Skeletal muscle satellite cell (primary cell): ENCODE results near the gene CAGE1.

ENCODE experiments used
- H3K27me3 ChIP-seq: 2 replicates; pipeline ENCODE4 v1.7.0; 2013; ENCODE audit warnings: low read length; ENCODE audit not compliant: control insufficient read depth, insufficient read depth
- H3K36me3 ChIP-seq: 2 replicates; pipeline ENCODE4 v1.7.0; 2013; ENCODE audit warnings: mild to moderate bottlenecking, control low read depth, low read length; ENCODE audit not compliant: insufficient read depth
- H3K4me1 ChIP-seq: 2 replicates; pipeline ENCODE4 v1.7.0; 2013; ENCODE audit warnings: low read length; ENCODE audit not compliant: control insufficient read depth, insufficient read depth
- H3K4me2 ChIP-seq: 2 replicates; pipeline ENCODE4 v1.7.0; 2013; ENCODE audit warnings: mild to moderate bottlenecking, low read length
- H3K4me3 ChIP-seq: 2 replicates; pipeline ENCODE4 v1.7.0; 2013; ENCODE audit warnings: low read length
- H3K9ac ChIP-seq: 2 replicates; pipeline ENCODE4 v1.7.0; 2013; ENCODE audit warnings: mild to moderate bottlenecking, low read depth, low read length, moderate library complexity
- H3K9me3 ChIP-seq: replicated peaks from 2 replicates; pipeline ENCODE4 v1.7.0; 2013; ENCODE audit warnings: mild to moderate bottlenecking, control low read depth, low read length

Gene CAGE1

GRCh38 chr6:7298113-7298512 is 91.4 kb downstream of the CAGE1 start:
- Histone ChIP-seq H3K4me1 (no peaks in the 10 kb centered on the region), H3K36me3 (peaks cover 84% of the 10 kb centered on the region), H3K9ac (no peak overlapping the region)

GRCh38 chr6:7296602-7297001 is 92.9 kb downstream of the CAGE1 start:
- Histone ChIP-seq H3K4me1 (no peaks in the 10 kb centered on the region), H3K9ac (no peak overlapping the region), H3K9me3 (no peaks in the 10 kb centered on the region), H3K4me3 (no peak overlapping the region), H3K4me2 (no peak overlapping the region), H3K27me3 (no peaks in the 10 kb centered on the region), H3K36me3 (peaks cover 83% of the 10 kb centered on the region)

More at GRCh38 chr6:7298113-7298512, 91.4 kb downstream of the CAGE1 start:
- Histone ChIP-seq H3K9me3 (no peaks in the 10 kb centered on the region), H3K4me3 (no peak overlapping the region), H3K27me3 (no peaks in the 10 kb centered on the region), H3K4me2 (no peak overlapping the region)

GRCh38 chr6:7295916-7296315 is 93.6 kb downstream of the CAGE1 start:
- H3K36me3 ChIP-seq: peaks cover 81% of the 10 kb centered on the region
- no peaks in the 10 kb centered on the region for H3K27me3 ChIP-seq
- no peak overlapping the region for H3K4me3 ChIP-seq
- H3K4me2 ChIP-seq: no peak overlapping the region
- no peaks in the 10 kb centered on the region for H3K4me1 ChIP-seq
- H3K9ac ChIP-seq: no peak overlapping the region
- H3K9me3 ChIP-seq: no peaks in the 10 kb centered on the region

GRCh38 chr6:7292596-7293255 is 96.8 kb downstream of the CAGE1 start:
- H3K4me1 ChIP-seq: no peaks in the 10 kb centered on the region
- no peak overlapping the region for H3K4me2 ChIP-seq
- no peaks in the 10 kb centered on the region for H3K27me3 ChIP-seq
- no peak overlapping the region for H3K4me3 ChIP-seq
- peaks cover 78% of the 10 kb centered on the region for H3K36me3 ChIP-seq
- H3K9ac ChIP-seq: no peak overlapping the region
- no peaks in the 10 kb centered on the region for H3K9me3 ChIP-seq

GRCh38 chr6:7290079-7290478 is 99.5 kb downstream of the CAGE1 start:
- Histone ChIP-seq H3K36me3 (peaks cover 75% of the 10 kb centered on the region), H3K27me3 (no peaks in the 10 kb centered on the region), H3K4me2 (no peak overlapping the region), H3K9ac (no peak overlapping the region), H3K9me3 (no peaks in the 10 kb centered on the region), H3K4me1 (no peaks in the 10 kb centered on the region), H3K4me3 (no peak overlapping the region)

GRCh38 chr6:7285416-7285815 is 104.1 kb downstream of the CAGE1 start:
- H3K4me1 ChIP-seq: no peaks in the 10 kb centered on the region
- peaks cover 58% of the 10 kb centered on the region for H3K36me3 ChIP-seq
- H3K27me3 ChIP-seq: no peaks in the 10 kb centered on the region
- no peak overlapping the region for H3K4me2 ChIP-seq
- H3K9ac ChIP-seq: no peak overlapping the region
- H3K4me3 ChIP-seq: no peak overlapping the region
- no peaks in the 10 kb centered on the region for H3K9me3 ChIP-seq

- Histone ChIP-seq H3K27me3 (no peaks in the 10 kb centered on the region), H3K4me3 (no peak overlapping the region), H3K9ac (no peak overlapping the region), H3K36me3 (peaks cover 41% of the 10 kb centered on the region), H3K4me2 (no peak overlapping the region), H3K4me1 (no peaks in the 10 kb centered on the region), H3K9me3 (no peaks in the 10 kb centered on the region)
These were observed 105.9 kb downstream of the CAGE1 start for GRCh38 chr6:7283676-7284075.

GRCh38 chr6:7282097-7282906 is 107.2 kb downstream of the CAGE1 start:
- no peaks in the 10 kb centered on the region for H3K27me3 ChIP-seq
- H3K4me1 ChIP-seq: no peaks in the 10 kb centered on the region
- H3K4me3 ChIP-seq: no peak overlapping the region

More at GRCh38 chr6:7282097-7282906, 107.2 kb downstream of the CAGE1 start:
- Histone ChIP-seq H3K4me2 (no peak overlapping the region), H3K9ac (no peak overlapping the region), H3K36me3 (peaks cover 28% of the 10 kb centered on the region), H3K9me3 (no peaks in the 10 kb centered on the region)
